Central memory CD8-positive, alpha-beta T cell (primary cell): ENCODE measurements around the gene NFASC.

ENCODE experiments used
- ATAC-seq: fragments of 150-1000 bp; cut with Tn5 transposase; replicated peaks from 2 replicates; pipeline ENCODE4 v1.10.0; 2022; ENCODE audit warnings: mild to moderate bottlenecking, moderate FRiP score, moderate number of reproducible peaks; ENCODE audit not compliant: poor library complexity, severe bottlenecking; ENCODE audit errors: extremely low read depth
- DNase-seq, 2 donors: peaks; one replicate each; pipeline ENCODE4 v3.0.0; 2021; ENCODE audit warnings: low spot score in 2 of 2
- H3K27ac Mint-ChIP-seq: one replicate; pipeline ENCODE4 v1.8.0; 2022; ENCODE audit warnings: low read depth, mild to moderate bottlenecking, moderate library complexity, mixed read lengths
- H3K27me3 Mint-ChIP-seq: one replicate; pipeline ENCODE4 v1.8.0; 2022; ENCODE audit warnings: mixed read lengths
- H3K36me3 Mint-ChIP-seq: one replicate; pipeline ENCODE4 v1.8.0; 2022; ENCODE audit warnings: mild to moderate bottlenecking, moderate library complexity, mixed read lengths; ENCODE audit not compliant: insufficient read depth
- H3K4me1 Mint-ChIP-seq: one replicate; pipeline ENCODE4 v1.8.0; 2022; ENCODE audit warnings: mixed read lengths
- H3K4me3 Mint-ChIP-seq: one replicate; pipeline ENCODE4 v1.8.0; 2022; ENCODE audit warnings: mild to moderate bottlenecking, moderate library complexity, mixed read lengths
- H3K9me3 Mint-ChIP-seq: one replicate; pipeline ENCODE4 v1.8.0; 2022; ENCODE audit warnings: mixed read lengths

Gene NFASC

GRCh38 chr1:204974327-204974726 lies 103.7 kb downstream of the NFASC start:
- no peak for ATAC-seq
- H3K27me3 Mint-ChIP-seq = peaks cover 73% of the 10 kb centered on the region
- H3K4me3 Mint-ChIP-seq = no peak overlapping the region
- no peaks in the 10 kb centered on the region for H3K9me3 Mint-ChIP-seq
- no peak for DNase-seq
- H3K4me1 Mint-ChIP-seq = no peaks in the 10 kb centered on the region
- peaks cover 2% of the 10 kb centered on the region for H3K36me3 Mint-ChIP-seq
- H3K27ac Mint-ChIP-seq = no peak overlapping the region

DNA sequence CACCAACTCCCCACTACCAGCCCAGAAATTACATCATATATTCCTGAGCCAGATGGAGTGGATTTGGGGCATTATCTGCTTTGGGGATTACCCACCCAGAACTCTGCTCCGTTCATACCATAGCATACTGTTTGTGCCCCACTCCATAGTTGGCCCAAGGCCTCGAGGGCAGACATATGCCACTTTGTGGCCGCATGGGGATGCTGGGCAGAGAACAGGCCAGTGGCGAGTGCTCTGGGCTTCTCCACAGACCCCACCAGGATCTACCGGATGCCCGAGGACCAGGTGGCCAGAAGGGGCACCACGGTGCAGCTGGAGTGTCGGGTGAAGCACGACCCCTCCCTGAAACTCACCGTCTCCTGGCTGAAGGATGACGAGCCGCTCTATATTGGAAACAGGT lies 104.4 kb downstream of the NFASC start:
- Mint-ChIP-seq H3K27ac (no peak overlapping the region), H3K9me3 (no peaks in the 10 kb centered on the region), H3K4me1 (no peaks in the 10 kb centered on the region), H3K27me3 (peaks cover 80% of the 10 kb centered on the region), H3K4me3 (no peak overlapping the region), H3K36me3 (peaks cover 2% of the 10 kb centered on the region)
- ATAC-seq (no peak), DNase-seq (no peak)

- DNase-seq = peak in 1 of 2 donors; percentile 23
- Mint-ChIP-seq H3K9me3 (no peaks in the 10 kb centered on the region), H3K4me3 (no peak overlapping the region), H3K27ac (no peak overlapping the region), H3K27me3 (peaks cover 80% of the 10 kb centered on the region), H3K36me3 (peaks cover 2% of the 10 kb centered on the region), H3K4me1 (no peaks in the 10 kb centered on the region)
- peak; percentile 40 for ATAC-seq
These were observed 105.0 kb downstream of the NFASC start for GRCh38 chr1:204975568-204976235.

GRCh38 chr1:204976646-204977045 lies 106.0 kb downstream of the NFASC start:
- Mint-ChIP-seq H3K27ac (no peak overlapping the region), H3K27me3 (peaks cover 84% of the 10 kb centered on the region), H3K4me1 (no peaks in the 10 kb centered on the region), H3K36me3 (peaks cover 2% of the 10 kb centered on the region), H3K9me3 (no peaks in the 10 kb centered on the region), H3K4me3 (no peak overlapping the region)
- ATAC-seq = no peak
- DNase-seq = no peak

DNA sequence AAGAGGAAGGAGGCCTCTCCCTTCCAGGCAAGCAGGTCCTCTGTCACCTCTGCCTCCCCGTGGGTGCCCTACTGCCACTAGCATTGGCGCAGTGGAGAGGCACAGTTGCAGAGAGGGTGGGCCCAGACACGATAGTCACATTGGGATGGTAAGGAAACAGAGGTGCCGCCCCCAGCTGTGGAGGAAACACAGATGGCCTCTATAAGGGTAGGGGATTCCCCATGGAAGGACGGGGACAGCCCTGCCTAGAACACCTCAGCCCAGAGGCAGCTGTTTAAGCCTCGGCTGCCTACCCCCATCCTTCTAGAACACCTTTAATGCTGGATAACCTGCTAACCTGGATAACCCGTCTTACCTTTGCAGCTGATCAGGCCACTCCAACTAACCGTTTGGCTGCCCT lies 106.7 kb downstream of the NFASC start:
- no peak for DNase-seq
- Mint-ChIP-seq H3K36me3 (peaks cover 2% of the 10 kb centered on the region), H3K27me3 (peaks cover 90% of the 10 kb centered on the region), H3K27ac (no peak overlapping the region), H3K4me1 (no peaks in the 10 kb centered on the region), H3K4me3 (no peak overlapping the region), H3K9me3 (no peaks in the 10 kb centered on the region)
- no peak for ATAC-seq

GRCh38 chr1:204978782-204979181 lies 108.1 kb downstream of the NFASC start:
- peaks cover 2% of the 10 kb centered on the region for H3K36me3 Mint-ChIP-seq
- no peak overlapping the region for H3K27ac Mint-ChIP-seq
- peaks cover 94% of the 10 kb centered on the region for H3K27me3 Mint-ChIP-seq
- no peaks in the 10 kb centered on the region for H3K9me3 Mint-ChIP-seq
- DNase-seq (no peak), ATAC-seq (no peak)
- H3K4me1 Mint-ChIP-seq = no peaks in the 10 kb centered on the region
- H3K4me3 Mint-ChIP-seq = no peak overlapping the region

GRCh38 chr1:204979306-204979705 lies 108.6 kb downstream of the NFASC start:
- peaks cover 88% of the 10 kb centered on the region for H3K27me3 Mint-ChIP-seq
- no peak overlapping the region for H3K4me3 Mint-ChIP-seq
- no peak for ATAC-seq
- peaks cover 2% of the 10 kb centered on the region for H3K36me3 Mint-ChIP-seq
- H3K9me3 Mint-ChIP-seq = no peaks in the 10 kb centered on the region
- H3K4me1 Mint-ChIP-seq = no peaks in the 10 kb centered on the region
- no peak for DNase-seq
- no peak overlapping the region for H3K27ac Mint-ChIP-seq

GRCh38 chr1:204979891-204980649 lies 109.4 kb downstream of the NFASC start:
- H3K4me1 Mint-ChIP-seq = no peaks in the 10 kb centered on the region
- no peak overlapping the region for H3K4me3 Mint-ChIP-seq
- H3K36me3 Mint-ChIP-seq = no peaks in the 10 kb centered on the region
- no peak for ATAC-seq
- no peak overlapping the region for H3K27ac Mint-ChIP-seq
- H3K9me3 Mint-ChIP-seq = no peaks in the 10 kb centered on the region
- H3K27me3 Mint-ChIP-seq = peaks cover 81% of the 10 kb centered on the region
- no peak for DNase-seq

- Mint-ChIP-seq H3K4me1 (no peaks in the 10 kb centered on the region), H3K4me3 (no peak overlapping the region), H3K9me3 (no peaks in the 10 kb centered on the region), H3K27me3 (peaks cover 72% of the 10 kb centered on the region), H3K36me3 (no peaks in the 10 kb centered on the region), H3K27ac (no peak overlapping the region)
- no peak for DNase-seq
- ATAC-seq = no peak
These were observed 110.3 kb downstream of the NFASC start for GRCh38 chr1:204980840-204981405.

GRCh38 chr1:204983136-204983535 lies 112.5 kb downstream of the NFASC start:
- Mint-ChIP-seq H3K4me1 (no peaks in the 10 kb centered on the region), H3K27me3 (peaks cover 63% of the 10 kb centered on the region), H3K9me3 (no peaks in the 10 kb centered on the region), H3K36me3 (no peaks in the 10 kb centered on the region), H3K27ac (no peak overlapping the region), H3K4me3 (no peak overlapping the region)
- ATAC-seq (no peak), DNase-seq (no peak)

DNA sequence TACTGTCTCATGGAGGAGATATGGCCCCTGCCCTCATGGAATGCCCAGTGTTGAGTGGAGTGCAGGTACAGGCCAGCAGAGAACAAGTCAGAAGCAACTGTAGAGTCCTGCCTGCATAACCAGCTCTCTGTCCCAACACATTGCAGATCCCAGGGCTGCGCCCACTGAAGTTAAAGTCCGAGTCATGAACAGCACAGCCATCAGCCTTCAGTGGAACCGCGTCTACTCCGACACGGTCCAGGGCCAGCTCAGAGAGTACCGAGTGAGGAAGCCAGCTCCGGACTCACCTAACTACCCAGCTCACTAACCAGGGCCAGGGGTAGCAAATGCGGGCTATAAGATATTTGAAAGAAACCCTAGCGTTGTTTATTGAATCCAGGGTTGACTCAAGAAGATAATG lies 113.2 kb downstream of the NFASC start:
- Mint-ChIP-seq H3K27ac (no peak overlapping the region), H3K4me3 (no peak overlapping the region), H3K4me1 (no peaks in the 10 kb centered on the region), H3K9me3 (no peaks in the 10 kb centered on the region), H3K27me3 (peaks cover 64% of the 10 kb centered on the region), H3K36me3 (no peaks in the 10 kb centered on the region)
- ATAC-seq = no peak
- no peak for DNase-seq

GRCh38 chr1:204984499-204984898 lies 113.8 kb downstream of the NFASC start:
- DNase-seq = no peak
- no peaks in the 10 kb centered on the region for H3K4me1 Mint-ChIP-seq
- H3K4me3 Mint-ChIP-seq = no peak overlapping the region
- peaks cover 65% of the 10 kb centered on the region for H3K27me3 Mint-ChIP-seq
- no peak overlapping the region for H3K27ac Mint-ChIP-seq
- ATAC-seq = no peak
- H3K36me3 Mint-ChIP-seq = no peaks in the 10 kb centered on the region
- no peaks in the 10 kb centered on the region for H3K9me3 Mint-ChIP-seq

DNA sequence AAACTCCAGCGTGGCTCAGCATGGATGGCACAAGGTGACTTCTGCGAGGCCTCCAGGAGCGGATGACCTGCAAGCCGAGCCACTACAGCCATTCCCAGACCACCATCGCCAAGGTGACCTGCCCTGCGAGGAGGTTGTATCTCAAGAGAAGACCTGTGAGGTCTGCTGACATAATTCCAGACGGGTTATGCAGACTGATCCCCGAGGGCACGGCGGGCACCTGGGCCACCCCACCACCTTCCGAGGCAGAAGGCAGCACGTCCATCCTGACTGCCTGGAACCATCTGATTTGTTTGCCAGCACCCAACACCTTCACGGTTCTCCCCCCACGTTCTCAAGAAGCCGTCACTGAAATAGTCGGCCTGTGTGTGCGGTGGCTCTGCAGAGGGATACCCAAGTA lies 115.5 kb downstream of the NFASC start:
- Mint-ChIP-seq H3K36me3 (no peaks in the 10 kb centered on the region), H3K4me1 (no peaks in the 10 kb centered on the region), H3K9me3 (no peaks in the 10 kb centered on the region), H3K27ac (no peak overlapping the region), H3K4me3 (no peak overlapping the region), H3K27me3 (peaks cover 51% of the 10 kb centered on the region)
- DNase-seq = no peak
- ATAC-seq = no peak
